HepG2 (cell line): ENCODE results near the gene ZFYVE21. TPM values are rescaled to one million over a fixed set of nuclear protein-coding genes. Genes with fewer than 3 reads are reported as not detected.

ENCODE experiments used
- ARNT2 ChIP-seq: sonication (generic); formaldehyde crosslinking; IDR thresholded peaks from 2 replicates; pipeline ENCODE4 v1.8.0; 2022; ENCODE audit warnings: mild to moderate bottlenecking, low read depth, missing genetic modification reagents, moderate library complexity
- DNMT3B ChIP-seq: conservative IDR thresholded peaks from 2 replicates; pipeline ENCODE4 v1.6.1; 2016; ENCODE audit warnings: missing biosample characterization, control low read depth
- KIAA2018 ChIP-seq: sonication (generic); formaldehyde crosslinking; IDR thresholded peaks from 2 replicates; pipeline ENCODE4 v1.5.0; 2020; ENCODE audit warnings: mild to moderate bottlenecking, missing genetic modification reagents, borderline replicate concordance
- MAZ ChIP-seq, 2 experiments: sonication (generic) in 1 of 2; formaldehyde crosslinking in 1 of 2; IDR thresholded peaks; 2 replicates each; pipeline versions ENCODE4 v1.5.0 to v1.6.1; 2012 to 2020; ENCODE audit warnings: low read depth in 2 of 2, mild to moderate bottlenecking in 2 of 2, borderline replicate concordance in 1 of 2, improper control_type of control experiment in 1 of 2, low read length in 1 of 2, missing genetic modification reagents in 1 of 2, moderate library complexity in 1 of 2
- MTA1 ChIP-seq: sonication (generic); formaldehyde crosslinking; IDR thresholded peaks from 2 replicates; pipeline ENCODE4 v1.4.0; 2020; ENCODE audit warnings: missing genetic modification reagents, mild to moderate bottlenecking, borderline replicate concordance
- NFIB ChIP-seq: sonication (generic); formaldehyde crosslinking; IDR thresholded peaks from 2 replicates; pipeline ENCODE4 v1.9.0; 2021; ENCODE audit warnings: missing genetic modification reagents, mild to moderate bottlenecking, borderline replicate concordance
- SALL2 ChIP-seq: sonication (generic); formaldehyde crosslinking; IDR thresholded peaks from 2 replicates; pipeline ENCODE4 v1.8.1; 2023; ENCODE audit warnings: mild to moderate bottlenecking, missing genetic modification reagents, inconsistent platforms
- SETDB1 ChIP-seq: sonication (generic); formaldehyde crosslinking; IDR thresholded peaks from 2 replicates; pipeline ENCODE4 v1.5.1; 2020; ENCODE audit warnings: missing genetic modification reagents, mild to moderate bottlenecking, borderline replicate concordance
- SKI ChIP-seq: fragments of 450-650 bp; IDR thresholded peaks from one replicate; pipeline ENCODE4 v1.6.1; 2018; ENCODE audit warnings: mild to moderate bottlenecking; ENCODE audit not compliant: partially characterized antibody
- SRY ChIP-seq: sonication (generic); formaldehyde crosslinking; IDR thresholded peaks from 2 replicates; pipeline ENCODE4 v1.8.0; 2022; ENCODE audit warnings: mild to moderate bottlenecking, missing genetic modification reagents
- USF2 ChIP-seq, 2 experiments: sonication (generic) in 1 of 2; formaldehyde crosslinking in 1 of 2; IDR thresholded peaks; 2 replicates each; pipeline versions ENCODE4 v1.5.1 to v1.6.1; 2011 to 2020; ENCODE audit warnings: borderline replicate concordance in 1 of 2, low read depth in 1 of 2, low read length in 1 of 2, mild to moderate bottlenecking in 1 of 2, missing genetic modification reagents in 1 of 2, moderate library complexity in 1 of 2
- WIZ ChIP-seq: sonication (generic); formaldehyde crosslinking; IDR thresholded peaks from 2 replicates; pipeline ENCODE4 v1.5.1; 2020; ENCODE audit warnings: mild to moderate bottlenecking, missing genetic modification reagents
- ZFAT ChIP-seq: sonication (generic); formaldehyde crosslinking; conservative IDR thresholded peaks from 2 replicates; pipeline ENCODE4 v1.8.1; 2023; ENCODE audit warnings: missing genetic modification reagents, inconsistent platforms
- ZNF121 ChIP-seq: sonication (generic); formaldehyde crosslinking; IDR thresholded peaks from 2 replicates; pipeline ENCODE4 v1.5.0; 2020; ENCODE audit warnings: mild to moderate bottlenecking, missing genetic modification reagents
- ZNF589 ChIP-seq: sonication (generic); formaldehyde crosslinking; conservative IDR thresholded peaks from 2 replicates; pipeline ENCODE4 v1.8.0; 2022; ENCODE audit warnings: mild to moderate bottlenecking, moderate library complexity, missing genetic modification reagents
- ZNF670 ChIP-seq: sonication (generic); formaldehyde crosslinking; IDR thresholded peaks from 2 replicates; pipeline ENCODE4 v1.8.0; 2022; ENCODE audit warnings: mild to moderate bottlenecking, missing genetic modification reagents, borderline replicate concordance
- ZSCAN29 ChIP-seq: sonication (generic); formaldehyde crosslinking; conservative IDR thresholded peaks from 2 replicates; pipeline ENCODE4 v1.4.0; 2020; ENCODE audit warnings: mild to moderate bottlenecking, missing genetic modification reagents
- polyA plus RNA-seq, 8 experiments: library from polyadenylated mRNA; depleted of rRNA in 3 of 8; stranded (reverse) in 7 of 8; unstranded in 1 of 8; fragments of >200 nt; fragmentation: Illumina TruSeq in 4 of 8; extraction: Trizol in 4 of 8; gene quantifications; 2 replicates each; pipeline versions ENCODE4 v1.2.1 to v1.2.3, GENCODE V29; 2011 to 2016; ENCODE audit warnings: low read depth in 4 of 8, missing spikeins in 1 of 8, mixed read lengths in 1 of 8; ENCODE audit not compliant: insufficient read depth in 1 of 8
- total RNA-seq, 5 experiments: library from RNA; depleted of rRNA; stranded (reverse); fragments of >200 nt; fragmentation: Illumina TruSeq; extraction: Trizol; gene quantifications; 2 replicates each; pipeline ENCODE4 v1.2.3, GENCODE V29; 2016; ENCODE audit warnings: low read depth in 1 of 5

The ZFYVE21 gene
- total and polyA plus RNA-seq, 2 of the 13 experiments (the other 11 are each of a cell fraction or from before 2014, with no cell fraction given), result 34.3 to 34.4 TPM

- TF ChIP-seq KIAA2018 (CRISPR knock-in tag) (no peak), ZNF670 (CRISPR knock-in tag) (no peak), ZNF589 (CRISPR knock-in tag) (peak; percentile 16; the same call in 1 of the 2 replicates), MAZ (IDR thresholded peaks at IDR 0.05; ENCODE audit: borderline replicate concordance, low read depth, low read length) (no peak), MAZ (CRISPR knock-in tag; IDR thresholded peaks at IDR 0.05; ENCODE audit: low read depth) (peak; percentile 81), SRY (no peak; the same call in 1 of the 2 replicates), ARNT2 (peak; percentile 59), SKI (no peak), SETDB1 (no peak), USF2 (IDR thresholded peaks at IDR 0.05; ENCODE audit: low read depth, low read length) (peak; percentile 68), USF2 (CRISPR knock-in tag; IDR thresholded peaks at IDR 0.05; ENCODE audit: borderline replicate concordance) (peak; percentile 62; the same call in 1 of the 2 replicates), ZSCAN29 (CRISPR knock-in tag) (no peak), ZFAT (CRISPR knock-in tag) (no peak), SALL2 (CRISPR knock-in tag) (peak; percentile 24; the same call in 1 of the 2 replicates), MTA1 (CRISPR knock-in tag) (no peak), ZNF121 (no peak), DNMT3B (no peak), WIZ (CRISPR knock-in tag) (no peak), NFIB (CRISPR knock-in tag) (no peak)
Measured at GRCh38 chr14:103715052-103716000, at the start of gene ZFYVE21, which contains the start of gene XRCC3 (continued).
